AG09319 (cell line): ENCODE measurements around the gene PFKFB3.

Source experiments
- DNase-seq: peaks from one replicate; pipeline ENCODE4 v3.0.0-alpha.2; 2010; ENCODE audit warnings: low read depth; ENCODE audit errors: extremely low read depth
- CTCF ChIP-seq: IDR thresholded peaks from 2 replicates; pipeline ENCODE4 v1.5.1; 2011; ENCODE audit warnings: low read depth, mild to moderate bottlenecking, inconsistent platforms, low read length, moderate library complexity

Gene PFKFB3

DNA sequence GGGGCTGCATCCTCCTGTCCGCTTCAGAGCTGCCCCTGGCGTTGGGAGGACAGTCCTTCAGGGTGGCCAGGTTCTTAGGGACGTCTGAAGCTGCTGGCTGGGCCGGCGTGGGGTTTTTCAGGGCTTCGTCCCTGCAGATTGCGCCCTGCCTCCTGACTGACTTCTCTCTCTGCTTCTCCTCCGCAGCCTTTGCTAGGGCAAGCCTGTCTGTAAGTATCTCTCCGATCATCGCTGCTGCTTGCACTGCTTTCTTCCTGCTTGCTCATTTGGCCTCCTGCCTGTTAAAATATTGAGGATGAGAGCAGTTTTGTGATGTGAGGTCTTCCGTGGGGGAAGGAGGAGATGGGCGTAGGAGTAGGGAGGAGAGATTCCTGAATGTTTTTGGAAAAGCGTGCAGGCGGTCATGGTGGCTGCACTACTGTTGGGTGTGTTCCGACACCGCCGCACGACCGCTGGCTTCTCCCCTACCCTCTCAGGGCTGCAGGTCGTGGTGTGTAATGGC is 25.3 kb downstream of the PFKFB3 start:
- no peak for TF ChIP-seq CTCF
- DNase-seq = no peak

GRCh38 chr10:6228647-6229046 is 25.9 kb downstream of the PFKFB3 start:
- no peak for TF ChIP-seq CTCF
- DNase-seq = no peak

- DNase-seq = no peak
- no peak for TF ChIP-seq CTCF
Measured at GRCh38 chr10:6229290-6229689, 26.6 kb downstream of the PFKFB3 start.

GRCh38 chr10:6229746-6230145 is 27.0 kb downstream of the PFKFB3 start:
- no peak for DNase-seq
- TF ChIP-seq CTCF = no peak

DNA sequence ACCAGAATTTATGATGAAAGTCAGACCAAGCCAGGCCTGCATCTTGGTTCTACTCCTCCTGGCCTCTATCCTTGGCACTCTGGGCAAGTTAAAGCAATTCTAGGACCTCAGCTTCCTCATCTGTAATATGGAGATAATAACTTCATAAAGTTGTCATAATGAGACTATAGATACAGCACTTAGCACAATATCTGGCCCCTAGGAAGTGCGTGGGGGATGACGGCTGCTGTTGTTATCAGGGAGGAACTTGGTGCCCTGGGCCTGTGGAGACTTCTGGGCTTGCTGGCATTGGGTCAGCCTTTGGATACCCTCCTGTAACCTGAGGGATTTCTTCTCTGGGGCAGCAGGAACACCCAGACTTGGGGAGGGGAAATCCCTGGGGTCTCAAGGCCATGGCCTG is 27.6 kb downstream of the PFKFB3 start:
- no peak for TF ChIP-seq CTCF
- DNase-seq = no peak

- no peak for DNase-seq
- no peak for TF ChIP-seq CTCF
Measured at GRCh38 chr10:6231146-6231545, 28.4 kb downstream of the PFKFB3 start.

DNA sequence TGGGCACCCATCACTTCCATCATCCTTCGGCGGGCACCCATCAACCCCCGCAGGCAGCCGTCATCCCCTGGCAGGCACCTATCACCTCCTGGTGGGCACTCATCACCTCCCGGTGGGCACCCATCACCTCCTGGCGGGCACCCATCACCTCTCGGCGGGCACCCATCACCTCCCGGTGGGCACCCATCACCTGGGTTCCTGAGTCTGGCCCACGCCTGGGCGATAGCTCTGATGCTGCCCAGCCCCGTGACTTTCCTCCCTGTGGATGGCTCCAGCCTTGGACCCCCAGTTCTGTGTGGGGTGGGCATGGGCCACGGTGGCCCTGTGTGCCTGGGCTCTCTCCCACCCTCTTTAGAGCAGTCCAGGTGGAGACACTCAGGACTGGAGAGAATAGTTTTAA is 29.0 kb downstream of the PFKFB3 start:
- no peak for DNase-seq
- no peak for TF ChIP-seq CTCF
